Dermis blood vessel endothelial cell (primary cell): ENCODE data around the gene SPRED1. TPM values are rescaled to one million over a fixed set of nuclear protein-coding genes. Genes with fewer than 3 reads are reported as not detected.
"Not testable (repeated sequence)": the region's sequence is repeated elsewhere in the genome, so short reads cannot be mapped to it uniquely, and the experiment has no call there.

Source experiments
- DNase-seq: peaks from one replicate; pipeline ENCODE4 v3.0.0; 2010
- total RNA-seq: library from RNA; depleted of rRNA; stranded (reverse); fragments of >200 nt; gene quantifications from 2 replicates; pipeline ENCODE4 v1.2.3, GENCODE V29; 2014

The SPRED1 gene
- total RNA-seq, 1 donor from 2014 or later: 15.8 TPM

DNA sequence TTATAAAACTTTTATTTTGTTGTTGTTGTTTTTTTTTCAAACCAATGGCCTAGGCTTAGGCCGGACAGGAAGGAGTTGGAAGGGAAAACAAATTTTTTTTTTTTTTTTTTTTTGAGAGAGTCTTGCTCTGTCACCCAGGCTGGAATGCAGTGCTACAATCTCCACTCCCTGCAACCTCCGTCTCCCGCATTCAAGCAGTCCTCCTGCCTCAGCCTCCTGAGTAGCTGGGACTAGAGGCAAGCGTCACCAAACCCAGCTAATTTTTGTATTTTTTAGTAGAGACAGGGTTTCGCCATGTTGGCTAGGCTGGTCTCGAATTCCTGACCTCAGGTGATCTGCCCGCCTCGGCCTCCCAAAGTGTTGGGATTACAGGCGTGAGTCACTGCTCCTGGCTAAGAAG, 15.6 kb upstream of the SPRED1 start:
- not testable (repeated sequence) for DNase-seq

GRCh38 chr15:38238311-38238710, 14.3 kb upstream of the SPRED1 start:
- no peak for DNase-seq

- DNase-seq: no peak
Measured at GRCh38 chr15:38242055-38242454, 10.6 kb upstream of the SPRED1 start.

DNA sequence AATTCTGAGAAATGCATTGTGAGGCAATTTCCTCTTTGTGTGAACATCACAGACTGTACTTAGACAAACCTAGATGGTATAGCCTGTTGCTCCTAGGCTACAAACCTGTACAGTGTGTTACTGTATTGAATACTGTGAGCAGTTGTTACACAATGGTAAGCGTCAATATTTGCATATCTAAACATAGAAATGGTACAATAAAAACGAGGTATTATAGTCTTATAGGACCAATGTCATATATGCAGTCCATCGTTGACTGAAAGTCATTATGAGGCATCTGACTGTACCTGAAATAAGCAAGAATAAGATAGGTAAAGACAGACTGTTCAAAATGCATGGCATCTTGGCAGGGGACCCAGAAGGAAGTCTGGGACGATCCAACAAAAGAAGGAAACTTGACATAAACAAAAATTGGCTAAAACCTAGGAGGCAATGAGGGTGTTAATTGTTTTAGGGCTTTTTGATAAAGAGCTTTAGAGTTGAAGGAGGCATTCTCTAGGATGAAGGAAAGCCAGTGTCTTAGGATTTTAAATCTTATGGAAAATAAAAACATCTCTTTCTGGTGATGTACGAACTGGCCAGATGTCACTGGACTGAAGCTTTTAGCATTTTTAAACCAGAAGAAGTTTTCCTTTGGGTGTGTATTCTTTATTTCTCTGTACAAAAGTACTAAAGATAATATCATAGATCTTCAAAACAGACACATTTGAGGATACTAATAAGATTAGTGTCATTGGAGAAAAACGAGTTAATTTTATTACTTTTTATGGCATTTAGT, 9.2 kb upstream of the SPRED1 start:
- DNase-seq: no peak

GRCh38 chr15:38247336-38247735, 5.3 kb upstream of the SPRED1 start:
- peak; percentile 53 for DNase-seq

- peak; percentile 55 for DNase-seq
Measured at GRCh38 chr15:38253351-38253781, 730 bp downstream of the SPRED1 start.

GRCh38 chr15:38254051-38254883, 1.6 kb downstream of the SPRED1 start:
- DNase-seq: peak; percentile 58

DNA sequence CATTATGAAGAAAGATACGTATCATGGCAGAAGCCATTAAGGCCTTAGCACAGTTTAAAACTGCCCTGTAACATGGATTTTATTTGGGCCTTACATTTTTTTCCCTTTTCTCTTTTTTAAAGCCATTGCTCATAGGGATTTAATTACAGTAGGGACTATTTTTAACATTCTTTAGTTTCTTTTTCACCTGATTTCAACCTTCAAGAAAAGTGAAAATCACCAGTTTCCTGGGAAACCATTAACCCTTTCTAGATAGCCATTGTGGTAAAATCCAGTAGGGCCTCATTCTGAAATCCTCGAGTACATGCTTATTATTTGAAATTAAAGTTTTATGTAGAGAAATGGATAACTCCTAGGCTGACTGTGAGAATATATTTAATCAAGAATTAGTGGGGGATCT, 3.1 kb downstream of the SPRED1 start:
- DNase-seq: no peak

- DNase-seq: no peak
Measured at GRCh38 chr15:38257676-38258075, 5.0 kb downstream of the SPRED1 start.

DNA sequence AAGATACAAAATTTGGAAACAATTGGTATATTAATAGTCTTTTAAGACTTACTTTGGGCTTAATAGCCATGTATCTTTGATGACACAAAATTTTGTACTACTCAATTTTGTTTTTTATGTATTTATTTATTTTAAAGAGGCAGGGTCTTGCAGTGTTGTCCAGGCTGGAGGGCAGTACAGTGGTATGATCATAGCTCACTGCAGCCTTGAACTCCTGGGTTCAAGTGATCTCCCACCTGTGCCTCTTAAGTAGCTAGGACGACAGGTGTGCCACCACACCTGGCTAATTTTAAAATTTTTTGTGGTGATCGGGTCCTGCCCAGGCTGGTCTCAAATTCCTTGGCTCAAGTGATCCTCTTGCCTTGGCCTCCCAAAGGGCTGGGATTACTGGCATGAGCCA, 6.5 kb downstream of the SPRED1 start:
- DNase-seq: no peak

DNA sequence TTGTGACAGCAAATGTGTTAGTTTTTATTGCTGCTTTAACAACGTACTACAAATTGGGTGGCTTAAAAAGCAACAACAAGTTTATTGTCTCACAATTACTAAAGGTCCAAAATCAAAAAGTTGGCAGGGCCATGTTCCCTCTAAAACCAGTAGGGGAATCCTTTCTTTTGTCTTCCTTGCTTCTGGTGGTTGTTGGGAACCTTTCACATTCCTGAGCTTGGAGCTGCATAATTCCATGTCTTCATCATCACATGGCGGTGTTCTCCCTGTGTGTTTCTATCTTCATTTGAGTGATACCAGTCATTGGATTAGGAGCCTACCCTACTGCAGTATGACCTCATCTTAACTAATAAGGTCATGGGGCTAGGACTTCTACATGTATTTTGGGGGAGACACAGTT, 7.4 kb downstream of the SPRED1 start:
- DNase-seq: no peak

- DNase-seq: no peak
Measured at GRCh38 chr15:38263251-38263650, 10.6 kb downstream of the SPRED1 start.

GRCh38 chr15:38263996-38264395, 11.4 kb downstream of the SPRED1 start:
- DNase-seq: no peak

DNA sequence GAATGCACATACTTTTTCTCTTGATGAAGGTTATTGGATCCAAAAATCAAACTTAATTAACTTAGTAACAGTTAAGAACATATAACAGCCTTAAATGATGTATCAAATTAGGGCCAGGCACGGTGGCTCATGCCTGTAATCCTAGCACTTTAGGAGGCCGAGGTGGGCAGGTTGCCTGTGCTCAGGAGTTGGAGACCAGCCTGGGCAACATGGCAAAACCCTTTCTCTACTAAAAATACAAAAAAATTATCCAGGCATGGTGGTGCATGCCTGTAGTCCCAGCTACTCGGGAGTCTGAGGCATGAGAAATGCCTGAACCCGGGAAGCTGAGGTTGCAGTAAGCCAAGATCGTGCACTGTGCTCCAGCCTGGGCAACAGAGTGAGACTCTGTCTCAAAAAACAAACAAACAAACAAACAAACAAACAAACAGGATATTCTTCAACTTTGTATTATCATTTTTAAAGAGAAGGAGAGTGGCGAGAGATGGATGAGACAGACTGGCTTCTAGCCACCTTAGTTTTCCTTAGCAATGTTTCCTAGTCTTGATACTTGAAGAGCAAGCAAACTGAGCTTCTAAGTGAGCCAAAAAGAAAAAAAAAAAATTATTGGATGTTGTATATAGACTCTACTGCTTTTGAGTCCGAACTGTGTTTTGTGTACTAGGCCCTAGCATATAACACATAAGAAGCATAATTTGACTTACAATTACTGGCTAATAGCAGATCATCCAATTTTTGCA, 13.8 kb downstream of the SPRED1 start:
- DNase-seq: no peak

GRCh38 chr15:38267421-38268022, 14.9 kb downstream of the SPRED1 start:
- no peak for DNase-seq

GRCh38 chr15:38271144-38271543, 18.5 kb downstream of the SPRED1 start:
- DNase-seq: no peak

- DNase-seq: no peak
Measured at GRCh38 chr15:38271895-38272294, 19.3 kb downstream of the SPRED1 start.

DNA sequence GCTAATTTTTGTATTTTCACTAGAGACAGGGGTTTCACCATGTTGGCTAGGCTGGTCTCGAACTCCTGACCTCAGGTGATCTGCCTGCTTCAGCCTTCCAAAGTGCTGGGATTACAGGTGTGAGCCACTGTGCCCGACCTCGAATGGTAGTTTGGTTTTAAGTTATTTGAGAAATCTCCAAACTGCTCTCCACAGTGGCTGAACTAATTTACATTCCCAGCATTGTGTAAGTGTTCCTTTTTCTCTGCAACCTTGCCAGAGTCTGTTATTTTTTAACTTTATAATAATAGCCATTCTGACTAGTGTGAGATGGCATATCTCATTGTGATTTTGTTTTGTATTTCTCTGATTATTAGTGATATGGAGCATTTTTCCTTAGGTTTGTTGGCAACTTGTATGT, 19.8 kb downstream of the SPRED1 start:
- DNase-seq: not testable (repeated sequence)

GRCh38 chr15:38274135-38274534, 21.5 kb downstream of the SPRED1 start:
- no peak for DNase-seq

- DNase-seq: no peak
Measured at GRCh38 chr15:38275959-38276358, 23.3 kb downstream of the SPRED1 start.

DNA sequence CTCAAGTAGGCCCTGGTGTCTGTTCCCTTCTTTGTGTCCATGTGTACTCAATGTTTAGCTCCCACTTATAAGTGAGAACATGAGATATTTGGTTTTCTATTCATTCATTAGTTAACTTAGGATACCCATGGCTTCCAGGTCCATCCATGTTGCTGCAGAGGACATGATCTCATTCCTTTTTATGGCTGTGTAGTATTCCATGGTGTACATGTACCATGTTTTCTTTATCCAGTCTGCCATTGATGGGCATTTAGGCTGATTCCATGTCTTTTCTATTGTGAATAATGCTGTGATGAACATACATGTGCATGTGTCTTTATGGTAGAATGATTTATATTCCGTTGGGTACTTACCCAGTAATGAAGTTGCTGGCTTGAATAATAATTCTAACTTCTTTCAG, 24.6 kb downstream of the SPRED1 start:
- DNase-seq: not testable (repeated sequence)

DNA sequence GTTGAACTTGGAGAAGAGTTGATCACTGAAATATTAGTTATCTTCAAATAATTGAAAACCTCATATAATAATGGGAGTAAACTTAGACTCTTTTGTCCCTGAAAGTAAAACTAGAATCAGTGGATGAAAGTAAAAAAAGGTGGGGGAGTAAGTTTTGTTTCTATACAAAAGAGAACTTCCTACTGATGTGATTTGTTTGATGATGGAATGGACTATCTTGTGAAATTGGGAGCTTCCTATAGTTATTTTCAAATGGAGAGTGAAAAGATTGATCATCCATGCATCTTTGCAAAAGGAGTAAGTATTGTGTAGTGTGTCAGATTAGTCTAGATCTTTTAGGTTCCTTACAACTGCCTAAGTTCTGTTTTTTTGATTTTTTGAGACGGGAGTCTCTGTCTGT, 28.4 kb downstream of the SPRED1 start:
- no peak for DNase-seq

DNA sequence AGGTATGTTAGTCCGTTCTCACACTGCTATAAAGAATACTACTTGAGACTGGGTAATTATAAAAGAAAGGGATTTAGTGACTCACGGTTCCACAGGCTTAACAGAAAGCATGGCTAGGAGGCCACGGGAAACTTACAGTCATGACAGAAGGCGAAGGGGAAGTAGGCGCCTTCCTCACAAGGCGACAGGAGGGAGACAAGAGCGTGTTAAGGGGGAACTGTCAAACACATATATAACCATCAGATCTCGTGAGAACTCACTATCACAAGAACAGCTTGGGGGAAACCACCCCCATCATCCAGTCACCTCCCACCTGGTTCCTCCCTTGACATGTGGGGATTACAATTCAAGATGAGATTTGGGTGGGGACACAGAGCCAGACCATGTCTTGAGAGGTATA, 30.4 kb downstream of the SPRED1 start:
- DNase-seq: no peak
